Kidney (tissue), 14 donors: ENCODE results near the gene RAP1GAP2. TPM values are rescaled to one million over a fixed set of nuclear protein-coding genes. Genes with fewer than 3 reads are reported as not detected.

ENCODE experiments used
- DNase-seq, 5 donors: peaks; one replicate each; pipeline ENCODE4 v3.0.0-alpha.2; 2013 to 2020
- FAIRE-seq: peaks from 2 replicates; lab custom pipeline; 2012; peaks lifted over from hg19 to GRCh38; lab: Jason Lieb, UNC
- H3K27ac ChIP-seq, 2 donors: one replicate each; pipeline ENCODE4 v1.7.0; 2013; ENCODE audit warnings: low read depth in 2 of 2, low read length in 2 of 2, inconsistent platforms in 1 of 2
- H3K27me3 ChIP-seq: one replicate; pipeline ENCODE4 v1.7.1; 2013; ENCODE audit warnings: low read length, inconsistent platforms; ENCODE audit not compliant: control insufficient read depth, insufficient read depth
- H3K36me3 ChIP-seq, 3 donors: one replicate each; pipeline versions ENCODE4 v1.7.0 to v1.7.1; 2013; ENCODE audit warnings: low read length in 3 of 3, control low read depth in 1 of 3, inconsistent platforms in 1 of 3; ENCODE audit not compliant: insufficient read depth in 3 of 3, control insufficient read depth in 2 of 3
- H3K4me1 ChIP-seq, 3 donors: one replicate each; pipeline versions ENCODE4 v1.7.0 to v1.7.1; 2013; ENCODE audit warnings: low read length in 3 of 3, inconsistent platforms in 1 of 3, low read depth in 1 of 3; ENCODE audit not compliant: control insufficient read depth in 2 of 3, insufficient read depth in 2 of 3
- H3K4me3 ChIP-seq, 3 donors: one replicate each; pipeline versions ENCODE4 v1.7.0 to v1.8.1; 2013; ENCODE audit warnings: low read length in 3 of 3, control low read depth in 1 of 3, inconsistent platforms in 1 of 3
- H3K9ac ChIP-seq, 3 donors: one replicate each; pipeline versions ENCODE4 v1.7.0 to v1.7.1; 2013; ENCODE audit warnings: low read length in 3 of 3, control low read depth in 1 of 3, inconsistent platforms in 1 of 3
- H3K9me3 ChIP-seq, 3 donors: one replicate each; pipeline versions ENCODE4 v1.7.0 to v1.7.1; 2013; ENCODE audit warnings: low read length in 3 of 3, control low read depth in 1 of 3, inconsistent platforms in 1 of 3; ENCODE audit not compliant: control insufficient read depth in 2 of 3, insufficient read depth in 1 of 3
- intact Hi-C: fragments of 100-400 bp; cut with DNase I; formaldehyde crosslinking; loops from one replicate; pipeline ENCODE4 v1.11.1; 2022
- polyA plus RNA-seq: library from polyadenylated mRNA; stranded (reverse); fragments of 350-450 nt; fragmentation: Illumina TruSeq; extraction: RNeasy Lipid Tissue Mini Kit (QIAGEN cat#74804); gene quantifications from one replicate; pipeline ENCODE4 v1.2.3, GENCODE V29; 2014; ENCODE audit warnings: low read depth, low replicate concordance; ENCODE audit not compliant: insufficient read depth
- total RNA-seq: library from RNA; stranded (reverse); fragmentation: NEBNext Ultra II Directional; extraction: Animal tissue kit (Norgen Biotek cat#: 25700); gene quantifications from one replicate; pipeline ENCODE4 v1.2.1, GENCODE V29; 2021
- TF ChIP-seq, protein P1 (sequence below): IDR thresholded peaks from 3 replicates; pipeline ENCODE4 v1.5.1; 2012; ENCODE audit warnings: mild to moderate bottlenecking, moderate library complexity, borderline replicate concordance; ENCODE audit not compliant: insufficient read depth; ENCODE audit errors: extremely low read depth
- donor health status: control.
- donor health status: control.
- donor health status: control.
- donor health status: control.
- donor health status: control.
- donor health status: DM: yes; HTN: yes; CAD: no.
- donor health status: Normal renal cell carcinoma (clear cell type).

Gene RAP1GAP2
- total and polyA plus RNA-seq, 2 donors from 2014 or later, result 6.8 to 46.2 TPM

- intact Hi-C loops, result no loop called here
- no peak overlapping the region for H3K9ac ChIP-seq
- FAIRE-seq (no peak), DNase-seq (no peak)
- TF ChIP-seq, protein P1, sequence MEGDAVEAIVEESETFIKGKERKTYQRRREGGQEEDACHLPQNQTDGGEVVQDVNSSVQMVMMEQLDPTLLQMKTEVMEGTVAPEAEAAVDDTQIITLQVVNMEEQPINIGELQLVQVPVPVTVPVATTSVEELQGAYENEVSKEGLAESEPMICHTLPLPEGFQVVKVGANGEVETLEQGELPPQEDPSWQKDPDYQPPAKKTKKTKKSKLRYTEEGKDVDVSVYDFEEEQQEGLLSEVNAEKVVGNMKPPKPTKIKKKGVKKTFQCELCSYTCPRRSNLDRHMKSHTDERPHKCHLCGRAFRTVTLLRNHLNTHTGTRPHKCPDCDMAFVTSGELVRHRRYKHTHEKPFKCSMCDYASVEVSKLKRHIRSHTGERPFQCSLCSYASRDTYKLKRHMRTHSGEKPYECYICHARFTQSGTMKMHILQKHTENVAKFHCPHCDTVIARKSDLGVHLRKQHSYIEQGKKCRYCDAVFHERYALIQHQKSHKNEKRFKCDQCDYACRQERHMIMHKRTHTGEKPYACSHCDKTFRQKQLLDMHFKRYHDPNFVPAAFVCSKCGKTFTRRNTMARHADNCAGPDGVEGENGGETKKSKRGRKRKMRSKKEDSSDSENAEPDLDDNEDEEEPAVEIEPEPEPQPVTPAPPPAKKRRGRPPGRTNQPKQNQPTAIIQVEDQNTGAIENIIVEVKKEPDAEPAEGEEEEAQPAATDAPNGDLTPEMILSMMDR, result no peak
- H3K9me3 ChIP-seq, result no peaks in the 10 kb centered on the region
- H3K27ac ChIP-seq, result no peak overlapping the region
- peaks cover 0 to 5% (median 0%) of the 10 kb centered on the region in 3 donors for H3K4me1 ChIP-seq
- H3K36me3 ChIP-seq, result no peaks in the 10 kb centered on the region
- H3K4me3 ChIP-seq, result no peak overlapping the region
- H3K27me3 ChIP-seq, result no peaks in the 10 kb centered on the region
These were observed 163.3 kb downstream of the RAP1GAP2 start for GRCh38 chr17:2959371-2960130.

- DNase-seq, result no peak
These were observed 165.2 kb downstream of the RAP1GAP2 start for GRCh38 chr17:2961446-2961845.

DNA sequence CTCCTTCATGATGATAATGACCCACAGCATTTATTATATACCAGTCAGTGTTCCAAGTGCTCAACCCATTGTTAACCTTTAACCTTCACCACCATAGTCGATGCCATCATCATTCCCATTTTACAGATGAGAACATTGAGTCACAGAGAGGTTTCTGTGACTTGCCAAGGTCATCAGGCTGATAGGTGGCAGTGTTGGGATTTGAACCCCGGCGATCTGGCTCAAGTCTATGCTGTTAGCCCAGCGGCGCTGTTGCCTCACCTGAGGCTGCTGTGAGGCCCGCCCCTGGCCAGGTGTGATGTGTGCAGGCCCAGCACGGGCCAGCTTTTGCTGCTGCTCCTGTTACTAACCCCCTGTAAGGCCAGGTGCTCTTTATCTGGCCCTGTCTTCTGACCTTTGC lies 166.0 kb downstream of the RAP1GAP2 start:
- Histone ChIP-seq H3K9ac (no peak overlapping the region), H3K4me3 (no peak overlapping the region), H3K4me1 (peaks cover 0 to 5% (median 0%) of the 10 kb centered on the region in 3 donors), H3K27ac (no peak overlapping the region), H3K9me3 (no peaks in the 10 kb centered on the region), H3K36me3 (no peaks in the 10 kb centered on the region), H3K27me3 (no peaks in the 10 kb centered on the region)
- TF ChIP-seq, protein P1, result no peak
- DNase-seq (no peak), FAIRE-seq (no peak)
- intact Hi-C loops, result no loop called here

More at GRCh38 chr17:2961446-2961845, 165.2 kb downstream of the RAP1GAP2 start:
- Histone ChIP-seq H3K9me3 (no peaks in the 10 kb centered on the region), H3K27me3 (no peaks in the 10 kb centered on the region), H3K36me3 (no peaks in the 10 kb centered on the region), H3K9ac (no peak overlapping the region), H3K27ac (no peak overlapping the region), H3K4me1 (peaks cover 0 to 5% (median 0%) of the 10 kb centered on the region in 3 donors), H3K4me3 (no peak overlapping the region)
- FAIRE-seq, result no peak
- TF ChIP-seq, protein P1, result no peak
- intact Hi-C loops, result no loop called here

DNA sequence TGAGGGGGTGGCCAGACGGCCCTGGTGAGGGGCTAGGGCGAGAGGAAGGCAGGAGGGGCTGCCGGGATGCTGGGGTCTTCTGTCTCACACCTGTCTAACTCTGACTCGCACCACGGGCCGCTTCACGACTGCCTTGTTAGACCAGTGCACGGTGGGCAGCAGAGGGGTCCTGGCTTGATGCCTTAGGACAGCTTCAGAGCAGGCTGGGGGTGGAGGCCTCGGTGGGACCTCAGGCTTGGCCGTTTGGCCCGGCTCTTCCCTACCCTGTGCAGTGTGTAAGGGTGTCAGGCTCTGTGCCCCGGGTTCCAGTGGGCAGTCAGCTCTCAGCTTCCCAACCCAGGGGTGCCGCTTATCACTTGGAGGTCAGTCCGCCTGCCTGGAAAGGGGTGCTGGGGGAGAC lies 166.5 kb downstream of the RAP1GAP2 start:
- Histone ChIP-seq H3K27ac (no peak overlapping the region), H3K4me3 (no peak overlapping the region), H3K36me3 (no peaks in the 10 kb centered on the region), H3K27me3 (no peaks in the 10 kb centered on the region), H3K9ac (no peak overlapping the region), H3K9me3 (no peaks in the 10 kb centered on the region), H3K4me1 (peaks cover 0 to 5% (median 0%) of the 10 kb centered on the region in 3 donors)
- no peak for DNase-seq
- TF ChIP-seq, protein P1, result no peak
- FAIRE-seq, result no peak
- intact Hi-C loops, result no loop called here
